SHP77 treated with DMSO at 0.1 percent for 48 hours (cell line): ENCODE measurements around the gene TMCO4.

Source experiments
- DNase-seq: peaks from one replicate; lab custom pipeline; 2025; lab: John Stamatoyannopoulos, UW

Gene TMCO4

GRCh38 chr1:19715334-19716203 is 84.1 kb downstream of the TMCO4 start:
- peak; percentile 77 for DNase-seq

DNA sequence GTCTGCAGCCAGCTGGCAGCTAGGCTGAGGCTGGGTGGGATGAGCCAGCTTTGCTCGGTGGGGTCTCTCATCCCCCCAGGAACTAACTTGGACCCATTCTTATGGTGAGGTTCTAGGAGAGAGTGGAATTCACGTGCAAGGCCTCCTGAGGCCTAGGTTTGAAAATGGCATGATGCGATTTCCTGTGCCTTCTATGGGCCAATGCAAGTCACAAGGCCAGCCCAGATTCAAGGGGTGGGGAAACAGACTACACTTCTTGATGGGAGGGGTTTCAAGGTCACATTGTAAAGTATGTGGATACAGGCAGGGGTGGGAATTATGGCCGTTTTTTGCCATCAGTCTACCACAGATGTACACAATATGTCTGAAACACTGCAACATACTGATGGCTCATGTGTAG is 86.8 kb downstream of the TMCO4 start:
- DNase-seq = no peak

DNA sequence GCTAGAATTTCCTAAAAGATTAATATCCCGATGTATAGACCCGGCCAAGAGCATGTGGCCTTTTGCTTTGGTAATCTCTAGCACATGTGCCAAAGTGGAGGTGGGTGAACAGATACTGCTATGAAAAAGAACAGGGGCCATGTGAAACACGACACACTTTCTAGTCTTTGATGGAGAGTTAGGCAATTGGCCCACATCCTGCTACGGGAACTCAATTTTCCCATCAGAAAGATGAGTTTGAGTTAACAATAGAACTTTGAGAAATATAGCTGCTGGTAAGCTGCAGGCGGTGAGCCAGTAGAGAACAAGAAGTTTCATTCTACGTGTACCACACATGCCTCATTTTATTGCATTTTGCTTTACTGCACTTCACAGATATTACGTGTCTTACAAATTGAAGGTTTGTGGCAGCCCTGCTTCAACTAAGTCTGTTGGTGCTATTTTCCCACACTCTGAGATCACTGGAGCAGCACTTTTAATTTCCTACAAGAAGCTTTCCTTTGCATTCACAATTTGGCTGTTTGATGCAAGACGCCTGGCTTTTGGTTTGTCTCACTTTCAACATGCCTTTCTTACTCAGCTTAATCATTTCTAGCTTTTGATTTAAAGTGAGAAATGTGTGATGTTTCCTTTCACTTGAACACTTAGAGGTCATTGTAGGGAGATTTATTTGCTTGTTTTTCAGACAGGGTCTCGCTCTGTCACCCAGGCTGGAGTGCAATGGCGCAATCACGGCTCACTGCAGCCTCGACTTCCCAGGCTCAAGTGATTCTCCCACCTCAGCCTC is 88.7 kb downstream of the TMCO4 start:
- DNase-seq = no peak

DNA sequence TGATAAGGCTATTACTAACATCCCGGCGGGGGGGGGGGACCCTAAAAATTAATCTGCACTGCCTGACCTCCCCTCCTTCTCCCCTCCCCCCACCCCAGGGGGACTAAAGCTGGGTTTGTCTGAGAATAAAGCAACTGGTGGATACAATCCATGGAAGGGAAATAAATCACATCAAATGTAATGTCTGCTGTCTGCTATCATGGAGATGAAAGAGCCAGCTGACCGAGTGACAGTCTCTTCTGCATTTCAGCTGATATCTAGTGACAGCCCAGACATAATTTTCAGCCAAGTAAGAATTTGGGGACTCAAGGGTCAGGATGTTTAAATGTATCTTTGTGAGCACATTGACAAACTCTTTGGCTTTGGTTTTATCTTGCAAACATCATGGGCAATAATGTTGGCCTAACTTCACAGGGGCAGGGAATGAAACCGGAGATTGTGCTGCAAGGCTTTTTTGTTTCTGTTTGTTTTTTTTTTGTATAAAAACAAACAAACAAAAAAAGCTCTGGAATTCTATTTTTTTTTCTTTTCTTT is 90.4 kb downstream of the TMCO4 start:
- no peak for DNase-seq

DNA sequence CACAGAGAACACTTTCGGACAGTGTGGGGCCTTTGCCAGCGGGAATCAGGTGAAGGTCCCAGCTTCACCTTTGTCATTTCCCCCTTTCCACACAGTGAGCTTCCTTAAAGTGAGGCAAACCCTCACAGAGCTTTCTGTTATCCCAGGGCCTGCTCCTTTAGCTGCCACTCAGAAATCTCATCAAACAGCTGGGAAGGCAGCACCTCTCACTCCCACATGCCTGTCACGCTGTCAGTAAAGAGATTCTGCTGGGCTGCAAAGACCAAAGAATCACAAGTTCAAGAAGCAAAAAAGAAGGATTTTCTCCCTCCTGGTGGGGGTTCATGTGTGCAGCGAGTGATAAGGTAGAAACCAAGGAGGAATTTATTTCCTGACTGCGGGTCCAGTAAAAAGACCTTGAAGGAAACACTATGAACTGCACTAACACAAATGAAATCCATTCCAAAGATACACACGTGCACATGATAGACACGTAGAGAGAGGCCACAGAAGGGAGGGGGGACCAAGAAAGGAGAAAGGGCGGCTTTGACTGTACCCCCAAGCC is 91.1 kb downstream of the TMCO4 start:
- no peak for DNase-seq

- no peak for DNase-seq
These were observed 93.6 kb downstream of the TMCO4 start for GRCh38 chr1:19706136-19706535.

DNA sequence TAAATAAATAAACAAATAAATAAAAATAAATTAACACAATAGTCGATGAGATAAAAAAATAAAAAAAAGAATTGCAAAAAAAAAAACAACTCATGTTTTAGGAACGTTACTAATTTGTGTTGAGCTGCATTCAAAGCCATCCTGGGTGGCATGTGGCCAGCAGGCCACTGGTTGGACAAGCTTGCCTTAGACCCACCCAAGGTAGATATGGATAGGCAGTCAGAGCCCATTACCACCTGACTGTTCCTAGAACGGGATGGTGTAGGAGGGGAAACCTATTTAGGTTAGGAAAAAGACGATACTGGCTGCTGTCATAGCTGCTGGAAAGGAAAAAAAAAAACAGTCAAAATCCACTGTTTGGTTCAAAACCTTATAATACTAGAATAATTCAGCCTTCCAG is 94.3 kb downstream of the TMCO4 start:
- no peak for DNase-seq

- no peak for DNase-seq
These were observed 95.2 kb downstream of the TMCO4 start for GRCh38 chr1:19704247-19705113.

GRCh38 chr1:19703280-19703679 is 96.4 kb downstream of the TMCO4 start:
- no peak for DNase-seq

- no peak for DNase-seq
These were observed 99.5 kb downstream of the TMCO4 start for GRCh38 chr1:19700079-19700777.

DNA sequence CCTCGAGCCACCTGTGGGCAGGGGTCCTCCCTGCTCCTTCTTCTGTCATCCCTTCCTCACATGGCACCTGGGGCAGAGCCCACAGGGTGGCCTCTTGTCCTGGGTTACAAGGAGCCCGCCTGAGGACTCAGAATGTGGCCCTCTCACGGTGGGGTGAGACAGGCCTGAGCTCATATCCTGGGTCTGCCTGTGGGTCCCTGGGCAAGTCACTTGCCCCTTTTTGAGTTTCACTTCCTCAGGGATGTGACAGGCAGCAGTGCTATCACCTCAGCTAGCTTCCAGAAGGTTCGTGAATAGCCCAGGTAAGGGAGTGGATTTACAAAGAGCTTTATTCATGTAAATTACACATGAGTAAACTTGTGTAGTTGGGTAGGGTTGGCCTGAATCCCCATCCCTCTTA is 101.5 kb downstream of the TMCO4 start:
- DNase-seq = no peak

GRCh38 chr1:19696820-19697219 is 102.9 kb downstream of the TMCO4 start:
- DNase-seq = no peak

GRCh38 chr1:19695772-19696171 is 103.9 kb downstream of the TMCO4 start:
- no peak for DNase-seq

- DNase-seq = no peak
These were observed 105.4 kb downstream of the TMCO4 start for GRCh38 chr1:19694298-19694697.

DNA sequence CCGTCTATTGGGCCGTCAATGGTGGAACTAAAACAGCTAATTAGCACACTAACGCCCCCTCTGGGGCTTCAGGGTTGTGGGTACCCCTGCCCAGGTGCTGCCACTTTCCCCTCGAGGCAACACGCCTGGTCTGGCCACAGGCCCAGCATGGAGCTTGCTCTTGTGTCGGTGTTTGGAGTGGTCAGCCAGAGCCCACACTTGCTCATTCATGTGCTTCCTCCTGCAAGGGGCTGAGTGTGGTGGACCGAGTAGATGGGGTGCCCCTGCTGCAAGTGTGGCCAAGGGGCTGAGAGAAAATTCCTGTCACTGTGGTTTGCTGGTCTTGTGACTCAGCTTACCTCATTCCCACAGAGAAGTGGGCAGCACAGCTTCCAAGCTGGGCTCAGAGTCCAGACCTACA is 109.4 kb downstream of the TMCO4 start:
- no peak for DNase-seq

GRCh38 chr1:19689856-19690255 is 109.9 kb downstream of the TMCO4 start:
- DNase-seq = no peak

DNA sequence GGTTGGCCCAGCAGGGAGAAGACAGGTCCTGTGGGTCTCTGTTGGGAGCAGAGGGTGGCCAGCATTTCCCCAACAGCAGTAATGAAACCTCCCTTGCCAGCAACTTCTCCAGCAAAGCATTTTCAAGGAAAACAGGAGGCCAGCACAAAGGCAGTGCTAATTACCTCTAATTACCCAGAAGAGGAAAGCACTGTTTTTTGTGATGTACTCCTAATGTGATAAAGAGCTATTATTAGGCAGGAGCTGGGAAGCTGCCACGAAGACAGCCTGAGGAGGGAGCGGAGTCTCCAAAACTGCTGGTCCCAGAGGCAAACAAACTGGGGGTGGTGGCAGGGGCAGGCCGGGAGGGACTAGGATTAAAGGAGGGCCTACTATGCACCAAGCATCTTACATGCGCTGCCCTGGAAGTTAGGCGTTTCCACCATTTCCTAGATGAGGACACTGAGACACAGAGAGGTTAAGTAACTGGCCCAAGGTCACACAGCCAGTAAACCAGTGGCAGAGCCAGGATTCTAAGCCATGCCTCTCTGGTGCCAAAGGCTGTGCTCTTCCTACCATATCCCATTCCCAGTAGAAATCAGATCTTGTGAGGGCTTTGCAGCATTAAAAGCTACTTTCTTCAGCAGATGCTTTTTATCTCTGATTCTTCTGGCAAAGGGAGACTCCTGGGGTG is 110.5 kb downstream of the TMCO4 start:
- no peak for DNase-seq

GRCh38 chr1:19688041-19688842 is 111.5 kb downstream of the TMCO4 start:
- DNase-seq = no peak

DNA sequence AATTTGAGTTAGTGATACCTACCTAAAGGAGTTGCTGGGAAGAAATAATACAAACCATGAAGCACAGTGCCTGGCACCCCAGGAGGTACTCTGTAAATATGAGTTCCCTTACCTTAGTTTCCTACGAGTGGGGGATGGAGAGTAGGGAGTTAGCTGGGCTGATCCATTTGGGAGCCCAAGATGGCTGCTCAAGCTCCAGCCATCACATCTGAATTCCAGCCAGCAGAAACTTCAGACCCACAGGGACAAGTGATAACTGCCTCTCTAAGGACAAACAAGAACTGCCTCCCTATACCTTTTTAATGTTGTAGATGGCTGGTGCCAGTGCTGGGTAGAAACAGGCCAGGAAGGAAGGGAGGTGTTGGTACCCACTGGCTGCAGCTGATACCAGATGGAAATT is 112.3 kb downstream of the TMCO4 start:
- DNase-seq = no peak

DNA sequence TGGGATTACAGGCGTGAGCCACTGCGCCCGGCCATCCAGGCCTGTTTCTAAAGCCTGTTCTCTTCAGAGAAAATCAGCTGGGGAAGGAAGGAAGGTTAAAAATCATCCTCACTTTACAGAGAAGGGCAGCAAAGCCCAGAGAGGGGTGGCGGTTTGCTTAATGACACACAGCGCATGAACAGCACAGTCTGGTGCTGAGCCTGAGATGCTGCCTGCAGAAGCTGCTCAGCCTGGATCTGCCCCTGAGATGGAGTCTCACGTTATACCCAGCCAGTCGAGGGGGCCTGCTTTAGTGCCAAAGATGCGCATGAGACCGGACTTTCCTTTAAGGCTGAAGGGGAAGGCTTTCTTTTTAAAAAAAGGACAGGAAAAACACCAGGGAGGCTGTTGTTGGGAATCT is 113.7 kb downstream of the TMCO4 start:
- no peak for DNase-seq
